Transverse colon (tissue), 4 donors: ENCODE measurements around the gene PPP6R2. TPM values are rescaled to one million over a fixed set of nuclear protein-coding genes. Genes with fewer than 3 reads are reported as not detected.
A peak's percentile ranks its signal among the peaks of the same experiment; 100 is the strongest.
"Not testable (repeated sequence)": the region's sequence is repeated elsewhere in the genome, so short reads cannot be mapped to it uniquely, and the experiment has no call there.

Source experiments
- DNase-seq: peaks from one replicate; pipeline ENCODE4 v3.0.0-alpha.2; 2019
- H3K27ac ChIP-seq, 4 donors: fragments of 200-600 bp; sonication (generic); 2 replicates each; pipeline ENCODE4 v1.5.1; 2016 to 2018; ENCODE audit warnings: inconsistent platforms in 4 of 4
- H3K27me3 ChIP-seq: fragments of 200-600 bp; sonication (generic); 2 replicates; pipeline ENCODE4 v1.5.1; 2017; ENCODE audit warnings: inconsistent platforms
- H3K36me3 ChIP-seq, 4 donors: fragments of 200-600 bp; sonication (generic); 2 replicates each; pipeline ENCODE4 v1.5.1; 2017 to 2019; ENCODE audit warnings: inconsistent platforms in 4 of 4
- H3K4me1 ChIP-seq, 4 donors: fragments of 200-600 bp; sonication (generic); 2 replicates each; pipeline ENCODE4 v1.5.1; 2017 to 2020; ENCODE audit warnings: inconsistent platforms in 4 of 4
- H3K4me3 ChIP-seq, 4 donors: fragments of 200-600 bp; sonication (generic); 1 replicate in 1 of 4; 2 replicates in 3 of 4; pipeline versions ENCODE4 v1.5.1 to v1.6.1; 2017 to 2019; ENCODE audit warnings: inconsistent platforms in 4 of 4
- H3K9me3 ChIP-seq, 2 donors: fragments of 200-600 bp; sonication (generic); 2 replicates each; pipeline ENCODE4 v1.5.1; 2017 to 2019; ENCODE audit warnings: inconsistent platforms in 2 of 2
- CTCF ChIP-seq, 5 experiments: fragments of 200-600 bp in 3 of 5; fragments of 450-650 bp in 2 of 5; sonication (generic) in 3 of 5; IDR thresholded peaks; 1 replicate in 2 of 5; 2 replicates in 3 of 5; pipeline ENCODE4 v1.5.1; 2016 to 2017; ENCODE audit warnings: antibody characterized with exemption in 5 of 5, inconsistent platforms in 3 of 5, mild to moderate bottlenecking in 2 of 5, moderate library complexity in 1 of 5
- EP300 ChIP-seq: sonication (generic); formaldehyde crosslinking; IDR thresholded peaks from one replicate; pipeline ENCODE4 v1.6.1; 2017; ENCODE audit warnings: antibody characterized with exemption, low read depth
- POLR2A ChIP-seq: fragments of 450-650 bp; IDR thresholded peaks from one replicate; pipeline ENCODE4 v1.6.1; 2016; ENCODE audit warnings: antibody characterized with exemption, mild to moderate bottlenecking, moderate library complexity
- POLR2AphosphoS5 ChIP-seq, 3 donors: sonication (generic); formaldehyde crosslinking; IDR thresholded peaks; one replicate each; pipeline ENCODE4 v1.6.1; 2016; ENCODE audit warnings: antibody characterized with exemption in 3 of 3
- WGBS, 2 donors: methylation state at CpG; one replicate each; pipeline ENCODE4 v1.1.5; 2018; ENCODE audit warnings: low coverage in 1 of 2; 5-methylcytosine and 5-hydroxymethylcytosine counted together
- in situ Hi-C, 4 donors: fragments of 200-750 bp; cut with MboI; loops; one replicate each; pipeline versions ENCODE4 v1.15.0 to v1.15.1; 2017; ENCODE audit warnings: low sequenced_read_pairs in 3 of 4, low pct_ligation_motif_present in 1 of 4, low pct_unique_long_range_greater_than_20kb in 1 of 4
- intact Hi-C: fragments of 100-400 bp; cut with DNase I; formaldehyde crosslinking; loops from one replicate; pipeline ENCODE4 v1.15.1; 2023; ENCODE audit warnings: low total_unique reads
- total RNA-seq, 4 donors: library from RNA; depleted of rRNA; stranded (reverse); fragments of >200 nt; gene quantifications; one replicate each; pipeline ENCODE4 v1.1.0, GENCODE V29; 2016

PPP6R2 gene
- total RNA-seq, 4 donors from 2014 or later, result 62.1 to 151 (median 77.8) TPM

GRCh38 chr22:50326956-50327710 lies 16.0 kb upstream of the PPP6R2 start, which contains the start of gene DENND6B:
DENND6B (minus strand) TSS chr22:50327012; CDS start chr22:50326988, 24 bp downstream.
- Histone ChIP-seq H3K27ac (peak within 1 kb of the TSS; percentile 93 to 94 (median 94)), H3K27me3 (no peaks in the 10 kb centered on the region), H3K4me1 (peaks cover 11 to 24% (median 13%) of the 10 kb centered on the region in 4 donors), H3K9me3 (no peaks in the 10 kb centered on the region), H3K4me3 (peak within 1 kb of the TSS; percentile 50 to 82 (median 76)), H3K36me3 (no peaks in the 10 kb centered on the region)
- intact Hi-C loops, result loop anchor here (5.0 kb wide), 1 partner anchor 50 kb away; no protein-coding TSS in a partner anchor
- TF ChIP-seq CTCF (IDR thresholded peaks at IDR 0.05) (peak; percentile 38 to 64 (median 43)), POLR2A (peak; percentile 67), POLR2AphosphoS5 (IDR thresholded peaks at IDR 0.05) (peak in 2 of 3 donors; percentile 59 to 68), EP300 (no peak)
- DNase-seq, result peak; percentile 83
- WGBS, 2 donors, result 0% methylated on average over 46 of the region's 105 CpGs; no CpG with 5 or more reads in 1 of the 2 donors
- in situ Hi-C loops, result loop anchor here in 3 of 4 donors (5.0 to 10.0 kb wide), 2 partner anchors 50 to 72 kb away; partner anchors contain the start of gene HDAC10 (in 2 of the 3)

GRCh38 chr22:50327711-50328019 lies 15.5 kb upstream of the PPP6R2 start:
- TF ChIP-seq CTCF (IDR thresholded peaks at IDR 0.05) (no peak), EP300 (no peak), POLR2AphosphoS5 (IDR thresholded peaks at IDR 0.05) (no peak), POLR2A (no peak)
- in situ Hi-C loops (loop anchor here in 3 of 4 donors (5.0 to 10.0 kb wide), 2 partner anchors 50 to 73 kb away; partner anchors contain the start of gene HDAC10 (in 2 of the 3)), intact Hi-C loops (loop anchor here (5.0 kb wide), 1 partner anchor 50 kb away; no protein-coding TSS in a partner anchor)
- Histone ChIP-seq H3K4me1 (peaks cover 11 to 24% (median 13%) of the 10 kb centered on the region in 4 donors), H3K4me3 (peak overlapping the region; percentile 50 to 82 (median 72)), H3K36me3 (no peaks in the 10 kb centered on the region), H3K27ac (peak overlapping the region; percentile 93 to 94 (median 94)), H3K9me3 (no peaks in the 10 kb centered on the region), H3K27me3 (no peaks in the 10 kb centered on the region)
- WGBS, 2 donors, result 93% methylated on average over 10 to 13 of the region's 22 CpGs
- DNase-seq, result no peak

GRCh38 chr22:50329236-50329635 lies 13.9 kb upstream of the PPP6R2 start:
- H3K36me3 ChIP-seq, result no peaks in the 10 kb centered on the region
- no peak for TF ChIP-seq CTCF (IDR thresholded peaks at IDR 0.05)
- TF ChIP-seq POLR2AphosphoS5 (IDR thresholded peaks at IDR 0.05), result no peak
- no peak for TF ChIP-seq EP300
- TF ChIP-seq POLR2A, result no peak
- no peak for DNase-seq
- H3K4me3 ChIP-seq, result no peak overlapping the region
- in situ Hi-C loops (loop anchor here in 3 of 4 donors (5.0 to 10.0 kb wide), 2 partner anchors 52 to 74 kb away; partner anchors contain the start of gene HDAC10 (in 2 of the 3)), intact Hi-C loops (loop anchor here (5.0 kb wide), 1 partner anchor 52 kb away; no protein-coding TSS in a partner anchor)
- H3K27ac ChIP-seq, result no peak overlapping the region
- WGBS, 2 donors, result 90 to 100% methylated on average over 1 to 6 of the region's 6 CpGs
- H3K4me1 ChIP-seq, result peaks cover 11 to 24% (median 13%) of the 10 kb centered on the region in 4 donors
- no peaks in the 10 kb centered on the region for H3K9me3 ChIP-seq
- H3K27me3 ChIP-seq, result no peaks in the 10 kb centered on the region

- DNase-seq, result peak; percentile 53
- H3K4me1 ChIP-seq, H3K36me3 ChIP-seq, H3K4me3 ChIP-seq, intact Hi-C loops, H3K9me3 ChIP-seq, H3K27me3 ChIP-seq: not testable (repeated sequence)
- 71 to 92% methylated on average over 3 to 5 of the region's 5 CpGs for WGBS, 2 donors
- in situ Hi-C loops, result loop anchor here in 1 of 4 donors (10.0 kb wide), 1 partner anchor 60 kb away; the partner anchor contains the start of gene MAPK11
- H3K27ac ChIP-seq, result peak overlapping the region in 2 of 4 donors; percentile 9 to 60
Measured at GRCh38 chr22:50334433-50334832, 8.7 kb upstream of the PPP6R2 start.
